Gastrocnemius medialis (tissue), 4 donors: ENCODE data around the gene SUPT4H1. TPM values are rescaled to one million over a fixed set of nuclear protein-coding genes. Genes with fewer than 3 reads are reported as not detected.

Experiments
- ATAC-seq, 2 donors: fragments of 150-250 bp; one replicate each; pipeline ENCODE4 v1.9.1; 2016
- DNase-seq, 2 donors: peaks; one replicate each; pipeline ENCODE4 v3.0.0-alpha.2; 2019
- H3K27ac ChIP-seq, 4 donors: fragments of 200-600 bp; sonication (generic); 1 replicate in 1 of 4; 2 replicates in 3 of 4; pipeline ENCODE4 v1.5.1; 2016 to 2018; ENCODE audit warnings: mild to moderate bottlenecking in 2 of 4, moderate library complexity in 1 of 4
- H3K27me3 ChIP-seq, 3 donors: fragments of 200-600 bp; sonication (generic) in 2 of 3; 1 replicate in 1 of 3; 2 replicates in 2 of 3; pipeline versions ENCODE4 v1.5.1 to v1.6.0; 2016 to 2019; ENCODE audit warnings: mild to moderate bottlenecking in 1 of 3, moderate library complexity in 1 of 3
- H3K36me3 ChIP-seq, 2 donors: fragments of 200-600 bp; sonication (generic) in 1 of 2; one replicate each; pipeline ENCODE4 v1.5.1; 2017 to 2018
- H3K4me1 ChIP-seq, 2 donors: fragments of 200-600 bp; sonication (generic) in 1 of 2; one replicate each; pipeline ENCODE4 v1.5.1; 2016 to 2017; ENCODE audit warnings: mild to moderate bottlenecking in 2 of 2
- H3K4me3 ChIP-seq, 4 donors: fragments of 200-600 bp; sonication (generic) in 3 of 4; 1 replicate in 1 of 4; 2 replicates in 3 of 4; pipeline ENCODE4 v1.5.1; 2016 to 2019; ENCODE audit warnings: mild to moderate bottlenecking in 2 of 4
- H3K9me3 ChIP-seq, 3 donors: fragments of 200-600 bp; sonication (generic) in 2 of 3; 1 replicate in 1 of 3; 2 replicates in 2 of 3; pipeline ENCODE4 v1.5.1; 2016 to 2019
- POLR2A ChIP-seq, 2 donors: fragments of 450-650 bp; IDR thresholded peaks; one replicate each; pipeline ENCODE4 v1.6.1; 2017; ENCODE audit warnings: antibody characterized with exemption in 2 of 2, mild to moderate bottlenecking in 2 of 2, moderate library complexity in 2 of 2
- in situ Hi-C, 4 donors: fragments of 200-750 bp; cut with MboI; loops; one replicate each; pipeline versions ENCODE4 v1.15.0 to v1.8.0; 2017; ENCODE audit warnings: low sequenced_read_pairs in 4 of 4
- intact Hi-C: fragments of 100-400 bp; cut with DNase I; formaldehyde crosslinking; loops from one replicate; pipeline ENCODE4 v1.15.1; 2023; ENCODE audit warnings: low total_unique reads
- total RNA-seq, 4 donors: library from RNA; depleted of rRNA; stranded (reverse); fragments of >200 nt; gene quantifications; one replicate each; pipeline versions ENCODE4 v1.1.0 to v1.2.3, GENCODE V29; 2016
- TF ChIP-seq, protein P1 (sequence below), 5 experiments: fragments of 450-650 bp in 3 of 5; fragments of 200-600 bp in 2 of 5; sonication (generic) in 2 of 5; IDR thresholded peaks in 4 of 5; conservative IDR thresholded peaks in 1 of 5; 1 replicate in 4 of 5; 2 replicates in 1 of 5; pipeline ENCODE4 v1.5.1; 2016 to 2019; ENCODE audit warnings: antibody characterized with exemption in 5 of 5, mild to moderate bottlenecking in 3 of 5, moderate library complexity in 3 of 5

SUPT4H1 gene
- total RNA-seq, 4 donors from 2014 or later: 39.6 to 49.0 (median 41.1) TPM

DNA sequence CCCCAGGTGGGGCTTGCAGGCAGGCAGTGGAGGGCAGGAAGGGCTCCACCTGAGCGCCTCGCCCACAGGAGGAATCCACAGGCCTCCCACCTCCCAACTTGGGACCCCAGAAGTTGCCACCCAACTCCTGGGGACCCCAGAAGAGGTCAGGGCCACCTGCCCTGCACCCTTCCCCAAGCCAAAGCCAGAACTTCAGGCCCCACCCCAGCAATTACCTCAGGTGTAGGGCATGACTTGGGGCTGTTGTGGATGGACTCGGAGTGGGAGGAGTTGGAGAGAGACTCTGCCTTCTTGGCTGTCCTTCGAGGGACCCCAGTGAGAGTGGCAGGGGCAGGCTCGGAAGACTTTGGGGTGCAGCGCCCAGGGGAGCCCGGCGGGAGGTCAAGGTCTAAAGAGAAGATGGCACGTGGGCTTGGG, 33.9 kb downstream of the SUPT4H1 start:
- TF ChIP-seq, protein P1, sequence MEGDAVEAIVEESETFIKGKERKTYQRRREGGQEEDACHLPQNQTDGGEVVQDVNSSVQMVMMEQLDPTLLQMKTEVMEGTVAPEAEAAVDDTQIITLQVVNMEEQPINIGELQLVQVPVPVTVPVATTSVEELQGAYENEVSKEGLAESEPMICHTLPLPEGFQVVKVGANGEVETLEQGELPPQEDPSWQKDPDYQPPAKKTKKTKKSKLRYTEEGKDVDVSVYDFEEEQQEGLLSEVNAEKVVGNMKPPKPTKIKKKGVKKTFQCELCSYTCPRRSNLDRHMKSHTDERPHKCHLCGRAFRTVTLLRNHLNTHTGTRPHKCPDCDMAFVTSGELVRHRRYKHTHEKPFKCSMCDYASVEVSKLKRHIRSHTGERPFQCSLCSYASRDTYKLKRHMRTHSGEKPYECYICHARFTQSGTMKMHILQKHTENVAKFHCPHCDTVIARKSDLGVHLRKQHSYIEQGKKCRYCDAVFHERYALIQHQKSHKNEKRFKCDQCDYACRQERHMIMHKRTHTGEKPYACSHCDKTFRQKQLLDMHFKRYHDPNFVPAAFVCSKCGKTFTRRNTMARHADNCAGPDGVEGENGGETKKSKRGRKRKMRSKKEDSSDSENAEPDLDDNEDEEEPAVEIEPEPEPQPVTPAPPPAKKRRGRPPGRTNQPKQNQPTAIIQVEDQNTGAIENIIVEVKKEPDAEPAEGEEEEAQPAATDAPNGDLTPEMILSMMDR (IDR thresholded peaks at IDR 0.05 in 4 of 5, conservative IDR thresholded peaks at IDR 0.05 in 1 of 5): no peak
- no peak for TF ChIP-seq POLR2A (IDR thresholded peaks at IDR 0.05)
- H3K36me3 ChIP-seq: no peaks in the 10 kb centered on the region
- H3K4me1 ChIP-seq: no peaks in the 10 kb centered on the region
- intact Hi-C loops: no loop called here
- DNase-seq (no peak), ATAC-seq (no peak)
- H3K4me3 ChIP-seq: no peak overlapping the region
- no peaks in the 10 kb centered on the region for H3K27me3 ChIP-seq
- in situ Hi-C loops: loop anchor here in 1 of 4 donors (25.0 kb wide), 1 partner anchor 94 kb away; the partner anchor contains the start of gene RNF43
- no peak overlapping the region for H3K27ac ChIP-seq
- no peaks in the 10 kb centered on the region for H3K9me3 ChIP-seq

DNA sequence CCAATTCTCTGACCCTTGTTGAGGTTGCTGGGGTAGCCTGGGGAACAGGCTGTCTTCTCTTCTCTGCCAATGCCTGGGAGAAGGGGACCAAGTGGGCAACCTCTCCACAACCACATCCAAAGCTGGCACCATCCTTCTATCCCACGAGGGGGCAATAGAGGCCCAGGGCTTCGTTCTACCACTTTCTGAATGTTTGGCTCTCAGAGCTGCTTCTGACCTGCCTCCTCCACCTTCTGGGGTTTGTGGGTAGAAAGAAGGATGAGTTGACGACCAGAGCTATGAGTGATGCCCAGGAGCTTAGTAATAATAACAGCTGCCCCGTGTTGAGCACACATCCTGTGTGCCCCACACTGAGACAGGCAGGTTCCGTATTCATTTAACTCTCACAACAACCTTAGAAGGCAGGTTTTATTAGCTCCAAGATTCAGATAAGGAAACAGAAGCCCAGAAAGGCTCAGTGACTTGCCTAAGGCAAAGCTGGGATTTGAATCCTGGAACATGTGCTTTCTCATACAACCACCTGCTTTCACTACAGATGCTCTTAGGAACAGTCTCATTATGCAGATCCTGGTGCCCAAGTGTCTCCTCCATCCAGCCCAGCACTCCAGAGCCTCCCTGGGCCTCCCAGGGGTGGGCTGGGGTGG, 34.5 kb downstream of the SUPT4H1 start:
- Histone ChIP-seq H3K27me3 (no peaks in the 10 kb centered on the region), H3K4me1 (no peaks in the 10 kb centered on the region), H3K36me3 (no peaks in the 10 kb centered on the region), H3K27ac (no peak overlapping the region), H3K9me3 (no peaks in the 10 kb centered on the region), H3K4me3 (no peak overlapping the region)
- intact Hi-C loops: no loop called here
- TF ChIP-seq POLR2A (IDR thresholded peaks at IDR 0.05): no peak
- TF ChIP-seq, protein P1 (IDR thresholded peaks at IDR 0.05 in 4 of 5, conservative IDR thresholded peaks at IDR 0.05 in 1 of 5): peak in 1 of 5 experiments; percentile 15
- in situ Hi-C loops: loop anchor here in 1 of 4 donors (25.0 kb wide), 1 partner anchor 95 kb away; the partner anchor contains the start of gene RNF43
- no peak for DNase-seq
- no peak for ATAC-seq

DNA sequence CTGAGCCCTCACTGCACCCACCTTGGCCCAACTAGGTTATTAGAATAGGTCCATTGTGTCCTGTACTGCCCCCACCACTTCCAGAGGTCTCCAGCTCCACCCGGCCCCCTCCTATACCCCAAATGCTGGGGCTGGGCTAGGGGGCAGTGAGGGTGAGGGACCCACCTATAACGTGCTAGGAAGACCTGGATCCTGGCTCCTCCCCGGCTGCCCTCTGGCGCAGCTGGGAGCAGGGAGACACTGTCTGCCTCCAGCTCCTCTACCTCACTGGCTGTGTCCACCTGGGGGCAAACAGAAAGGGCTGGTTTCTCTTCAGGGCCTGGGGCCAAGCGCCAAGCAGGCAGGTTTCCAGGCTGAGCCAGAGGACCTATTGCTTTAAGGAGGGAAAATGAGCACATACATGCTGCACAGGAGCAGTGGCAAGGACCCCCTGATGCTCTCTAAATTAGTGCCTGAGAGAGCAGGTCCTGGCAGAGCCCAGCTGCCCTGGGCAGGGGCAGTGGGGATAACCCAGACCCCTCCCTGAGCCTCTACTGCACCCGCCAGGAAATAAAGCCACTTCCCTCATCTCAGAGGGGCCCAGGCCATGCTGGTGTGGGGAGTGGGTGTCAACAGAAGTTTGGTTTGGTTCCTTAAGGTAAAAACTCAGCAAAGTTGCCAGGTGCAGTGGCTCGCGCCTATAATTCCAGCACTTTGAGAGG, 35.6 kb downstream of the SUPT4H1 start:
- in situ Hi-C loops (loop anchor here in 1 of 4 donors (25.0 kb wide), 1 partner anchor 96 kb away; the partner anchor contains the start of gene RNF43), intact Hi-C loops (no loop called here)
- TF ChIP-seq, protein P1 (IDR thresholded peaks at IDR 0.05 in 4 of 5, conservative IDR thresholded peaks at IDR 0.05 in 1 of 5): no peak
- H3K27me3 ChIP-seq: no peaks in the 10 kb centered on the region
- DNase-seq: no peak
- no peak overlapping the region for H3K4me3 ChIP-seq
- ATAC-seq: no peak
- no peaks in the 10 kb centered on the region for H3K36me3 ChIP-seq
- H3K9me3 ChIP-seq: no peaks in the 10 kb centered on the region
- no peaks in the 10 kb centered on the region for H3K4me1 ChIP-seq
- no peak overlapping the region for H3K27ac ChIP-seq

DNA sequence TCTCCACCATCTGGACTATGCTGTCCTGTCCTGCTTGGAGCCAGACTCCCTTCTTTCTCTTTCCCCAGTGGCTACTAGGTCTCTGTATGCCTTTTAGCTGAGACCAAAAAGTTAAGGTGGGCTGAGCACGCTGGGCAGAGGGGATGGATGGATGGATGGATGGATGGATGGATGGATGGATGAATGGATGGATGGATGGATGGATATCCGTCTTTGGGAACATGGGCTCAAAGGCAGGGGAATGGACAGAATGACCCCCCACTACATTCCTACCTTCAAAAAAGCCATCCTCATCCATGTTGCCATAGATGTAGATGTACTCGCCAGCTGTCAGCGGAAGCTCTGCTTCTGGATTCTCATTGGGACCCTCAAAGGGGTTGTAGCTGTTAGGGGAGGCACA, 36.3 kb downstream of the SUPT4H1 start:
- Histone ChIP-seq H3K4me3 (no peak overlapping the region), H3K27ac (no peak overlapping the region), H3K27me3 (no peaks in the 10 kb centered on the region), H3K36me3 (no peaks in the 10 kb centered on the region), H3K4me1 (no peaks in the 10 kb centered on the region), H3K9me3 (no peaks in the 10 kb centered on the region)
- in situ Hi-C loops: loop anchor here in 1 of 4 donors (25.0 kb wide), 1 partner anchor 97 kb away; the partner anchor contains the start of gene RNF43
- intact Hi-C loops: no loop called here
- ATAC-seq: no peak
- no peak for TF ChIP-seq POLR2A (IDR thresholded peaks at IDR 0.05)
- no peak for DNase-seq

DNA sequence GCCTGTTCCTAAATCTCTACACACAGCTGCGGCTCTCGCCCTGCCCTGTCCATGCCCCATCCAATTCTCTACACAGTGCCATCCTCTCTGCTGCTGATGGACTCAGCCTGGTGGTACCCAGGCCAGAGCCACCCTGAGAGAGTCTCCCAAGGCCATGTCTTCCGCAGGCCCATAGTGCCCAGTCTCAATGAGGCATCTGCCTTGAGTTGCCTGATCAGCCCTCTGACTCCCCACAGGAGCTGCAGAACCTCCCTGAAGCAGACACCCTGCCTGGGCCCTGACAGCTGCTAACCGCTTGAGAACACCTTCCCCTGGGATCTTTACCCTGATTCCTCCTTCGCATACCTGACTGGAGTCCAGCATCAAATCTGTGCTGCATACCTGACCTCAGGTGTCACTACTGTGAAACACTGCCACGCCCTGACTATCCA, 36.7 kb downstream of the SUPT4H1 start:
- H3K9me3 ChIP-seq: no peaks in the 10 kb centered on the region
- no peaks in the 10 kb centered on the region for H3K4me1 ChIP-seq
- H3K36me3 ChIP-seq: no peaks in the 10 kb centered on the region
- no peak overlapping the region for H3K27ac ChIP-seq
- TF ChIP-seq POLR2A (IDR thresholded peaks at IDR 0.05): no peak
- TF ChIP-seq, protein P1 (IDR thresholded peaks at IDR 0.05 in 4 of 5, conservative IDR thresholded peaks at IDR 0.05 in 1 of 5): no peak
- no peak for ATAC-seq
- intact Hi-C loops: no loop called here
- in situ Hi-C loops: loop anchor here in 1 of 4 donors (25.0 kb wide), 1 partner anchor 97 kb away; the partner anchor contains the start of gene RNF43
- no peak overlapping the region for H3K4me3 ChIP-seq
- no peak for DNase-seq
- H3K27me3 ChIP-seq: no peaks in the 10 kb centered on the region
